ENCODE data around the gene PDE4B. TPM values are rescaled to one million over a fixed set of nuclear protein-coding genes. Genes with fewer than 3 reads are reported as not detected.
"Not testable (repeated sequence)": the region's sequence is repeated elsewhere in the genome, so short reads cannot be mapped to it uniquely, and the experiment has no call there.

PDE4B gene
- total RNA-seq, 1 experiment from 2014 or later = 3.3 TPM

- Mint-ChIP-seq H3K9me3 (ENCODE audit: unreplicated experiment) (no peaks in the 10 kb centered on the region), H3K27ac (ENCODE audit: low read depth, unreplicated experiment) (no peak overlapping the region), H3K4me3 (ENCODE audit: unreplicated experiment) (no peak overlapping the region), H3K27me3 (ENCODE audit: insufficient read depth, unreplicated experiment) (peaks cover 70% of the 10 kb centered on the region), H3K36me3 (ENCODE audit: insufficient read depth, unreplicated experiment) (no peaks in the 10 kb centered on the region), H3K4me1 (ENCODE audit: insufficient read depth, unreplicated experiment) (no peaks in the 10 kb centered on the region)
- BruUV-seq (replicated peaks) = no TSS peak
- ChIA-PET CTCF (no interaction called here), POLR2A (no interaction called here)
- TF ChIP-seq CTCF (IDR thresholded peaks at IDR 0.05; ENCODE audit: unreplicated experiment) = no peak
- DNase-seq (ENCODE audit: unreplicated experiment) = no peak
- intact Hi-C loops (cut with micrococcal nuclease) = no loop called here
Measured at GRCh38 chr1:66050633-66051032, 257.9 kb downstream of the PDE4B start.

- intact Hi-C loops (cut with micrococcal nuclease) = no loop called here
- no peak overlapping the region for H3K4me3 Mint-ChIP-seq (ENCODE audit: unreplicated experiment)
- peaks cover 30% of the 10 kb centered on the region for H3K27me3 Mint-ChIP-seq (ENCODE audit: insufficient read depth, unreplicated experiment)
- H3K4me1 Mint-ChIP-seq (ENCODE audit: insufficient read depth, unreplicated experiment) = no peaks in the 10 kb centered on the region
- DNase-seq (ENCODE audit: unreplicated experiment) = no peak
- BruUV-seq (replicated peaks) = no TSS peak
- H3K9me3 Mint-ChIP-seq (ENCODE audit: unreplicated experiment) = no peaks in the 10 kb centered on the region
- TF ChIP-seq CTCF (IDR thresholded peaks at IDR 0.05; ENCODE audit: unreplicated experiment) = no peak
- ChIA-PET POLR2A (no interaction called here), CTCF (no interaction called here)
- no peaks in the 10 kb centered on the region for H3K36me3 Mint-ChIP-seq (ENCODE audit: insufficient read depth, unreplicated experiment)
- H3K27ac Mint-ChIP-seq (ENCODE audit: low read depth, unreplicated experiment) = no peak overlapping the region
Measured at GRCh38 chr1:66055092-66055491, 262.4 kb downstream of the PDE4B start.

GRCh38 chr1:66057448-66057847 is 264.8 kb downstream of the PDE4B start:
- DNase-seq (ENCODE audit: unreplicated experiment); POLR2A ChIA-PET; CTCF ChIA-PET; H3K4me3 Mint-ChIP-seq (ENCODE audit: unreplicated experiment); intact Hi-C loops (cut with micrococcal nuclease); H3K27ac Mint-ChIP-seq (ENCODE audit: low read depth, unreplicated experiment); BruUV-seq (replicated peaks); H3K36me3 Mint-ChIP-seq (ENCODE audit: insufficient read depth, unreplicated experiment); H3K4me1 Mint-ChIP-seq (ENCODE audit: insufficient read depth, unreplicated experiment); H3K9me3 Mint-ChIP-seq (ENCODE audit: unreplicated experiment): not testable (repeated sequence)
- H3K27me3 Mint-ChIP-seq (ENCODE audit: insufficient read depth, unreplicated experiment) = peaks cover 35% of the 10 kb centered on the region

GRCh38 chr1:66058558-66058957 is 265.9 kb downstream of the PDE4B start:
- Mint-ChIP-seq H3K27ac (ENCODE audit: low read depth, unreplicated experiment) (no peak overlapping the region), H3K27me3 (ENCODE audit: insufficient read depth, unreplicated experiment) (peaks cover 46% of the 10 kb centered on the region), H3K4me3 (ENCODE audit: unreplicated experiment) (no peak overlapping the region), H3K9me3 (ENCODE audit: unreplicated experiment) (no peaks in the 10 kb centered on the region), H3K36me3 (ENCODE audit: insufficient read depth, unreplicated experiment) (no peaks in the 10 kb centered on the region), H3K4me1 (ENCODE audit: insufficient read depth, unreplicated experiment) (no peaks in the 10 kb centered on the region)
- no TSS peak for BruUV-seq (replicated peaks)
- DNase-seq (ENCODE audit: unreplicated experiment) = no peak
- no peak for TF ChIP-seq CTCF (IDR thresholded peaks at IDR 0.05; ENCODE audit: unreplicated experiment)
- ChIA-PET CTCF (no interaction called here), POLR2A (no interaction called here)
- intact Hi-C loops (cut with micrococcal nuclease) = no loop called here

- intact Hi-C loops (cut with micrococcal nuclease); H3K9me3 Mint-ChIP-seq (ENCODE audit: unreplicated experiment); DNase-seq (ENCODE audit: unreplicated experiment); H3K36me3 Mint-ChIP-seq (ENCODE audit: insufficient read depth, unreplicated experiment); BruUV-seq (replicated peaks); CTCF ChIA-PET; H3K4me3 Mint-ChIP-seq (ENCODE audit: unreplicated experiment); H3K27ac Mint-ChIP-seq (ENCODE audit: low read depth, unreplicated experiment); POLR2A ChIA-PET; H3K4me1 Mint-ChIP-seq (ENCODE audit: insufficient read depth, unreplicated experiment): not testable (repeated sequence)
- H3K27me3 Mint-ChIP-seq (ENCODE audit: insufficient read depth, unreplicated experiment) = peaks cover 86% of the 10 kb centered on the region
Measured at GRCh38 chr1:66067219-66067618, 274.5 kb downstream of the PDE4B start.

Measured in MCF 10A (cell line).